ENCODE results near the gene ADCY2.

GRCh38 chr5:7855611-7856010, 459.7 kb downstream of the ADCY2 start:
- TF ChIP-seq, protein P1, sequence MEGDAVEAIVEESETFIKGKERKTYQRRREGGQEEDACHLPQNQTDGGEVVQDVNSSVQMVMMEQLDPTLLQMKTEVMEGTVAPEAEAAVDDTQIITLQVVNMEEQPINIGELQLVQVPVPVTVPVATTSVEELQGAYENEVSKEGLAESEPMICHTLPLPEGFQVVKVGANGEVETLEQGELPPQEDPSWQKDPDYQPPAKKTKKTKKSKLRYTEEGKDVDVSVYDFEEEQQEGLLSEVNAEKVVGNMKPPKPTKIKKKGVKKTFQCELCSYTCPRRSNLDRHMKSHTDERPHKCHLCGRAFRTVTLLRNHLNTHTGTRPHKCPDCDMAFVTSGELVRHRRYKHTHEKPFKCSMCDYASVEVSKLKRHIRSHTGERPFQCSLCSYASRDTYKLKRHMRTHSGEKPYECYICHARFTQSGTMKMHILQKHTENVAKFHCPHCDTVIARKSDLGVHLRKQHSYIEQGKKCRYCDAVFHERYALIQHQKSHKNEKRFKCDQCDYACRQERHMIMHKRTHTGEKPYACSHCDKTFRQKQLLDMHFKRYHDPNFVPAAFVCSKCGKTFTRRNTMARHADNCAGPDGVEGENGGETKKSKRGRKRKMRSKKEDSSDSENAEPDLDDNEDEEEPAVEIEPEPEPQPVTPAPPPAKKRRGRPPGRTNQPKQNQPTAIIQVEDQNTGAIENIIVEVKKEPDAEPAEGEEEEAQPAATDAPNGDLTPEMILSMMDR (conservative IDR thresholded peaks at IDR 0.05; ENCODE audit: low read length) = no peak
- no peak for TF ChIP-seq EZH2phosphoT487 (IDR thresholded peaks at IDR 0.05; ENCODE audit: borderline replicate concordance, low read depth, low read length)

Measured in OCI-LY7 (cell line).